Transverse colon (tissue), 4 donors: ENCODE data around the gene SNX25.

ENCODE experiments used
- EP300 ChIP-seq: sonication (generic); formaldehyde crosslinking; IDR thresholded peaks from one replicate; pipeline ENCODE4 v1.6.1; 2017; ENCODE audit warnings: antibody characterized with exemption, low read depth
- POLR2A ChIP-seq: fragments of 450-650 bp; IDR thresholded peaks from one replicate; pipeline ENCODE4 v1.6.1; 2016; ENCODE audit warnings: antibody characterized with exemption, mild to moderate bottlenecking, moderate library complexity
- POLR2AphosphoS5 ChIP-seq, 3 donors: sonication (generic); formaldehyde crosslinking; IDR thresholded peaks; one replicate each; pipeline ENCODE4 v1.6.1; 2016; ENCODE audit warnings: antibody characterized with exemption in 3 of 3
- TF ChIP-seq, protein P1 (sequence below), 5 experiments: fragments of 200-600 bp in 3 of 5; fragments of 450-650 bp in 2 of 5; sonication (generic) in 3 of 5; IDR thresholded peaks; 1 replicate in 2 of 5; 2 replicates in 3 of 5; pipeline ENCODE4 v1.5.1; 2016 to 2017; ENCODE audit warnings: antibody characterized with exemption in 5 of 5, inconsistent platforms in 3 of 5, mild to moderate bottlenecking in 2 of 5, moderate library complexity in 1 of 5

DNA sequence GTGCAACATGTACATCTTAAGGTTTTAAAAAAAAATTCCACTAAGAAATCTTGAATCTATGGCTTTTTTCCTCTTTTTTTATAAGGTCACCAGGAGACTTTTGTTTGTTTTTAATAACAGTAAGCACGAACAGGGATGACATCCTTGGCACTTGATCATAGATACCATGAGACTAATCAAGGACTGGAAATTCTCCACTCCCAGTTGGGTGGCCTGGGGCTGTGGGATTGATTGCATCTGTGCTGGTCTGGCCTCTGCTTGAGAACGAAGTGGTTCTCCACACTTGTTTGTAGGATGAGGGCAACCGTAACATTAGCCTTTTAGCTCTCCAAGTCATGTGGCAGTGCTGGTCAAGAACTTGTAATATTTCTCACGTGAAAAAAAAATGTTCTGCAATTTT lies 35.4 kb downstream of the SNX25 start:
- TF ChIP-seq, protein P1, sequence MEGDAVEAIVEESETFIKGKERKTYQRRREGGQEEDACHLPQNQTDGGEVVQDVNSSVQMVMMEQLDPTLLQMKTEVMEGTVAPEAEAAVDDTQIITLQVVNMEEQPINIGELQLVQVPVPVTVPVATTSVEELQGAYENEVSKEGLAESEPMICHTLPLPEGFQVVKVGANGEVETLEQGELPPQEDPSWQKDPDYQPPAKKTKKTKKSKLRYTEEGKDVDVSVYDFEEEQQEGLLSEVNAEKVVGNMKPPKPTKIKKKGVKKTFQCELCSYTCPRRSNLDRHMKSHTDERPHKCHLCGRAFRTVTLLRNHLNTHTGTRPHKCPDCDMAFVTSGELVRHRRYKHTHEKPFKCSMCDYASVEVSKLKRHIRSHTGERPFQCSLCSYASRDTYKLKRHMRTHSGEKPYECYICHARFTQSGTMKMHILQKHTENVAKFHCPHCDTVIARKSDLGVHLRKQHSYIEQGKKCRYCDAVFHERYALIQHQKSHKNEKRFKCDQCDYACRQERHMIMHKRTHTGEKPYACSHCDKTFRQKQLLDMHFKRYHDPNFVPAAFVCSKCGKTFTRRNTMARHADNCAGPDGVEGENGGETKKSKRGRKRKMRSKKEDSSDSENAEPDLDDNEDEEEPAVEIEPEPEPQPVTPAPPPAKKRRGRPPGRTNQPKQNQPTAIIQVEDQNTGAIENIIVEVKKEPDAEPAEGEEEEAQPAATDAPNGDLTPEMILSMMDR (IDR thresholded peaks at IDR 0.05), result no peak
- no peak for TF ChIP-seq POLR2AphosphoS5 (IDR thresholded peaks at IDR 0.05)
- TF ChIP-seq EP300, result no peak
- no peak for TF ChIP-seq POLR2A
